Mucosa of descending colon (tissue), 3 donors: Measurements from ENCODE around the gene SLC22A13. TPM values are rescaled to one million over a fixed set of nuclear protein-coding genes. Genes with fewer than 3 reads are reported as not detected.
"Not testable (repeated sequence)": the region's sequence is repeated elsewhere in the genome, so short reads cannot be mapped to it uniquely, and the experiment has no call there.

Source experiments
- ATAC-seq: fragments of 200-7000 bp; cut with Tn5 transposase; one replicate; pipeline ENCODE4 v1.9.1; 2020; ENCODE audit warnings: mild to moderate bottlenecking, moderate library complexity
- DNase-seq, 3 donors: peaks; one replicate each; pipeline ENCODE4 v3.0.0-alpha.2; 2020
- H3K36me3 ChIP-seq: fragments of 200-600 bp; one replicate; pipeline ENCODE4 v1.8.0; 2021; ENCODE audit warnings: low read depth, mild to moderate bottlenecking
- H3K4me1 ChIP-seq: fragments of 200-600 bp; one replicate; pipeline ENCODE4 v1.8.0; 2021; ENCODE audit warnings: low read depth, mild to moderate bottlenecking
- H3K4me3 ChIP-seq: fragments of 200-600 bp; one replicate; pipeline ENCODE4 v1.8.0; 2021; ENCODE audit warnings: mild to moderate bottlenecking
- H3K9me3 ChIP-seq: fragments of 200-600 bp; one replicate; pipeline ENCODE4 v1.8.0; 2021; ENCODE audit warnings: mild to moderate bottlenecking
- CTCF ChIP-seq: fragments of 200-600 bp; IDR thresholded peaks from one replicate; pipeline ENCODE4 v1.8.0; 2022; ENCODE audit warnings: antibody characterized with exemption, mild to moderate bottlenecking
- intact Hi-C, 2 donors: fragments of 100-400 bp; cut with DNase I in 1 of 2; cut with micrococcal nuclease in 1 of 2; formaldehyde crosslinking; loops; one replicate each; pipeline versions ENCODE4 v1.11.0 to v1.11.1; 2022; cut with DNase I, micrococcal nuclease
- total RNA-seq, 3 donors: library from RNA; stranded (reverse); fragmentation: NEBNext Ultra II Directional in 2 of 3; extraction: Animal tissue kit (Norgen Biotek cat#: 25700) in 2 of 3; gene quantifications; one replicate each; pipeline versions ENCODE4 v1.2.1 to v1.2.4, GENCODE V29; 2021 to 2023
- donor health status: DM: no; HTN: no; CAD: no; lungs with moderate emphysema.
- donor health status: DM: no; HTN: no; CAD: no.
- donor health status: DM: no; HTN: yes; CAD: no.

The SLC22A13 gene
- total RNA-seq, 3 donors from 2014 or later = 0.51 to 0.84 (median 0.70) TPM

- ATAC-seq (no peak), DNase-seq (no peak)
- no peaks in the 10 kb centered on the region for H3K36me3 ChIP-seq
- intact Hi-C loops = no loop called here
- H3K4me3 ChIP-seq = no peak overlapping the region
- no peaks in the 10 kb centered on the region for H3K9me3 ChIP-seq
- no peak for TF ChIP-seq CTCF
- no peaks in the 10 kb centered on the region for H3K4me1 ChIP-seq
Measured at GRCh38 chr3:38315488-38316230, 50.0 kb downstream of the SLC22A13 start.

GRCh38 chr3:38316356-38317191 lies 51.0 kb downstream of the SLC22A13 start:
- H3K4me3 ChIP-seq = no peak overlapping the region
- H3K36me3 ChIP-seq = no peaks in the 10 kb centered on the region
- intact Hi-C loops = no loop called here
- no peak for TF ChIP-seq CTCF
- H3K9me3 ChIP-seq = no peaks in the 10 kb centered on the region
- ATAC-seq (no peak), DNase-seq (no peak)
- no peaks in the 10 kb centered on the region for H3K4me1 ChIP-seq

- no peak for TF ChIP-seq CTCF
- Histone ChIP-seq H3K9me3 (no peaks in the 10 kb centered on the region), H3K4me3 (no peak overlapping the region), H3K36me3 (no peaks in the 10 kb centered on the region), H3K4me1 (no peaks in the 10 kb centered on the region)
- ATAC-seq (no peak), DNase-seq (no peak)
- intact Hi-C loops = no loop called here
Measured at GRCh38 chr3:38317192-38317759, 51.7 kb downstream of the SLC22A13 start.

GRCh38 chr3:38318766-38319671 lies 53.4 kb downstream of the SLC22A13 start:
- no peak for TF ChIP-seq CTCF
- ATAC-seq (no peak), DNase-seq (no peak)
- Histone ChIP-seq H3K36me3 (no peaks in the 10 kb centered on the region), H3K4me3 (no peak overlapping the region), H3K9me3 (no peaks in the 10 kb centered on the region), H3K4me1 (no peaks in the 10 kb centered on the region)
- intact Hi-C loops = no loop called here

GRCh38 chr3:38320638-38321037 lies 55.0 kb downstream of the SLC22A13 start:
- not testable (repeated sequence) for DNase-seq

More at GRCh38 chr3:38320638-38321037, 55.0 kb downstream of the SLC22A13 start:
- H3K36me3 ChIP-seq, H3K4me3 ChIP-seq, ATAC-seq, H3K9me3 ChIP-seq, H3K4me1 ChIP-seq, intact Hi-C loops: not testable (repeated sequence)
